Measurements from ENCODE around the gene FHIT.
A peak's percentile ranks its signal among the peaks of the same experiment; 100 is the strongest.

Gene FHIT

DNA sequence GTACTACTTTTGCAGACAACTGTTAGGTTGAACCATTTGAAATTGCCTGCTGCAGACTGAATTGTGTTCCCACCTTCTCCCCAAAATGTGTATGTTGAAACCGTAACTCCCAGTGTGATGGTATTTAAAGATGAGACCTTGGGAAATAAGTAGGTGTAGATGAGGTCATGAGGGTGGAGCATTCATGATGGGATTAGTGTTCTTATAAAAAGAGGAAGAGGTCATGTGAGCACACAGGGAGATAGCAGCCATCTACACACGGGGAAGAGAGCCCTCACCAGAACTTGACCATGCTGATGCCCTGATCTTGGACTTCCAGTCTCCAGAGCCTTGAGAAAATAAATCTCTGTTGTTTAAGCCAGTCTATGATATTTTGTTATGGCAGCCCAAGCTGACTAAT is 17.4 kb upstream of the FHIT start:
- Histone ChIP-seq H3K4me3 (ENCODE audit: low read depth in 1 of 5, low read length in 5 of 5) (no peak overlapping the region), H3K4me1 (ENCODE audit: control insufficient read depth in 5 of 5, insufficient read depth in 5 of 5, low read length in 5 of 5) (no peaks in the 10 kb centered on the region), H3K9me3 (ENCODE audit: control insufficient read depth in 5 of 5, low read length in 5 of 5) (no peaks in the 10 kb centered on the region), H3K36me3 (ENCODE audit: control insufficient read depth in 5 of 5, insufficient read depth in 5 of 5, low read length in 5 of 5) (no peaks in the 10 kb centered on the region), H3K27ac (ENCODE audit: low read depth, low read length) (no peak overlapping the region), H3K9ac (ENCODE audit: low read length in 5 of 5) (no peak overlapping the region), H3K27me3 (ENCODE audit: control insufficient read depth in 5 of 5, insufficient read depth in 4 of 5, low read length in 5 of 5) (no peaks in the 10 kb centered on the region)

DNA sequence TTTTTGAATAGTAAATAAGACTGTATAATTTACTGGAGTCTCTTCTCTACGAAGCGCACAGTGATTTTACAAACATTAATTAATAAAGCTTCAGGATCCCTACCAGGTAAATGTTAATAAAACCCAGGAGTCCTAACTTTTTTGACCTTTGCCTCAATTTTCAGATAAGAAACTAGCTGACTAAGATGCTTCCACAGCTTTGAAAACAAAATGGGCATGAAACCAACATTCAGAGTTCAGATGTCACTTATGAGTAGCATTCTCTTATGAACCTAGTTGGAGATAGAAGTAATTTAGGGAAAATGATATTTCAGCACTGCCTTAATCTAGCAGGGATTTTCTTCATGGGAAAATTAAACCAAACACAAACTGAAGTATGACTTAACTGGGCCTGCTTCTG is 13.0 kb upstream of the FHIT start:
- Histone ChIP-seq H3K9me3 (ENCODE audit: control insufficient read depth in 5 of 5, low read length in 5 of 5) (no peaks in the 10 kb centered on the region), H3K4me3 (ENCODE audit: low read depth in 1 of 5, low read length in 5 of 5) (no peak overlapping the region), H3K27me3 (ENCODE audit: control insufficient read depth in 5 of 5, insufficient read depth in 4 of 5, low read length in 5 of 5) (no peaks in the 10 kb centered on the region), H3K27ac (ENCODE audit: low read depth, low read length) (no peak overlapping the region), H3K4me1 (ENCODE audit: control insufficient read depth in 5 of 5, insufficient read depth in 5 of 5, low read length in 5 of 5) (no peaks in the 10 kb centered on the region), H3K36me3 (ENCODE audit: control insufficient read depth in 5 of 5, insufficient read depth in 5 of 5, low read length in 5 of 5) (no peaks in the 10 kb centered on the region), H3K9ac (ENCODE audit: low read length in 5 of 5) (no peak overlapping the region)

DNA sequence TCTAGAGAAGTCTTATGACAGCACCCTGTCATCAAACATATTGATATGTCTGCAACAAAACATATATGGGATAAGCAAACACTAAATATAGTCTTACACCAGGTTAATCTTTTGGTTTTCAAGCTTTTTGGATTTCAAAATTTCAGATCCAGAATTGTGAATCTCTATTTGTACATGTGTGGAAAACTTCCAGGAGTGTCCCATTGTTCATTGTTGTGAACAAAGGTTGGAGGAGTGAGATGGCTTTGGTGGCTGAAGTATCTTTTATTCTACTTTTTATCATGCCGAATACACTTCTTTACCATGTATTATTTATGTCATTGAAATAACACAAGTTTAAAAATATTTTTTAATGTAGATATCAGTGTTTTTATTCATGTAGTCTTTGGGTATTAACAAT is 5.9 kb upstream of the FHIT start:
- Histone ChIP-seq H3K27ac (ENCODE audit: low read depth, low read length) (no peak overlapping the region), H3K4me1 (ENCODE audit: control insufficient read depth in 5 of 5, insufficient read depth in 5 of 5, low read length in 5 of 5) (peaks cover 0 to 3% (median 1%) of the 10 kb centered on the region in 5 donors), H3K4me3 (ENCODE audit: low read depth in 1 of 5, low read length in 5 of 5) (no peak overlapping the region), H3K9me3 (ENCODE audit: control insufficient read depth in 5 of 5, low read length in 5 of 5) (no peaks in the 10 kb centered on the region), H3K9ac (ENCODE audit: low read length in 5 of 5) (no peak overlapping the region), H3K36me3 (ENCODE audit: control insufficient read depth in 5 of 5, insufficient read depth in 5 of 5, low read length in 5 of 5) (no peaks in the 10 kb centered on the region), H3K27me3 (ENCODE audit: control insufficient read depth in 5 of 5, insufficient read depth in 4 of 5, low read length in 5 of 5) (no peaks in the 10 kb centered on the region)

DNA sequence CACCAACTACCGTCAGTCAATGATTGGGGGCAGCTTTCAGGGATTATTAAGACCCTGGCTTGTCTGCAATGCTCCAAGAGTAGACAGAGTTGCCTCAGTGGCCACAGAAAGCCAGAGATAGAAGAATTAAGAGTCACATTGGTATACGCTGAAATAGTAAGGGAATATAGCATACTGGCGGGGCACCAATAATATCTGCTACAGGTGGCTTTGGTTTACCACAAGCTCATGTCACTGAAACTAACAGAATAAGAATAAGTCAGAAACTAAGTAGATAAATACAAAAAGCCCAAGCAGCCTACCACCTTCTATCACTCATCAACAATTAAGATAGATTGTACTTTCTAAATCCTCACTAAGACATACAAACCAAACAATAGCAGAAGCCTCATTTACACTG is 2.5 kb upstream of the FHIT start:
- Histone ChIP-seq H3K4me1 (ENCODE audit: control insufficient read depth in 5 of 5, insufficient read depth in 5 of 5, low read length in 5 of 5) (peaks cover 0 to 24% (median 18%) of the 10 kb centered on the region in 5 donors), H3K9me3 (ENCODE audit: control insufficient read depth in 5 of 5, low read length in 5 of 5) (no peaks in the 10 kb centered on the region), H3K36me3 (ENCODE audit: control insufficient read depth in 5 of 5, insufficient read depth in 5 of 5, low read length in 5 of 5) (no peaks in the 10 kb centered on the region), H3K27me3 (ENCODE audit: control insufficient read depth in 5 of 5, insufficient read depth in 4 of 5, low read length in 5 of 5) (no peaks in the 10 kb centered on the region), H3K9ac (ENCODE audit: low read length in 5 of 5) (no peak overlapping the region), H3K27ac (ENCODE audit: low read depth, low read length) (no peak overlapping the region), H3K4me3 (ENCODE audit: low read depth in 1 of 5, low read length in 5 of 5) (no peak overlapping the region)

DNA sequence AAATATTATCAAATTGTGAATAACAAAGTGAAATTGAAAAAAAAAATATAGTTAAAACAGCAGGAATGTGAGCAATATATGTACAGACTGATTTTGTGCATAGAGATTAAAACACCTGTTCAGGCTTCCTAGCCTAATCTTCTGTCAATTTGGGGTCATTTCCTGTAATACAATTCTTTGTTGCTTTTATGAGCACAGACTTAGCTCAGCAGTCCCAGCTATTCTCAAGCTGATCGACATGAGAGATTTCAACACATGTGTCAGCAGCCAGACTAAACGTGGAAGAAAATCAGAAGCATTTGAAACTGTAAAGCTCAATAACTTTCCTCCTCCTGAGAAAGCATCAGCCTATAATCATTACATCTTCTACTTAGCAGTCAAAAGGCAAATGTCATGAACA is 1.6 kb upstream of the FHIT start:
- H3K27ac ChIP-seq (ENCODE audit: low read depth, low read length), result no peak overlapping the region
- H3K9ac ChIP-seq (ENCODE audit: low read length in 5 of 5), result no peak overlapping the region
- no peak overlapping the region for H3K4me3 ChIP-seq (ENCODE audit: low read depth in 1 of 5, low read length in 5 of 5)
- peaks cover 0 to 24% (median 18%) of the 10 kb centered on the region in 5 donors for H3K4me1 ChIP-seq (ENCODE audit: control insufficient read depth in 5 of 5, insufficient read depth in 5 of 5, low read length in 5 of 5)
- H3K27me3 ChIP-seq (ENCODE audit: control insufficient read depth in 5 of 5, insufficient read depth in 4 of 5, low read length in 5 of 5), result no peaks in the 10 kb centered on the region
- H3K36me3 ChIP-seq (ENCODE audit: control insufficient read depth in 5 of 5, insufficient read depth in 5 of 5, low read length in 5 of 5), result no peaks in the 10 kb centered on the region
- H3K9me3 ChIP-seq (ENCODE audit: control insufficient read depth in 5 of 5, low read length in 5 of 5), result no peaks in the 10 kb centered on the region

DNA sequence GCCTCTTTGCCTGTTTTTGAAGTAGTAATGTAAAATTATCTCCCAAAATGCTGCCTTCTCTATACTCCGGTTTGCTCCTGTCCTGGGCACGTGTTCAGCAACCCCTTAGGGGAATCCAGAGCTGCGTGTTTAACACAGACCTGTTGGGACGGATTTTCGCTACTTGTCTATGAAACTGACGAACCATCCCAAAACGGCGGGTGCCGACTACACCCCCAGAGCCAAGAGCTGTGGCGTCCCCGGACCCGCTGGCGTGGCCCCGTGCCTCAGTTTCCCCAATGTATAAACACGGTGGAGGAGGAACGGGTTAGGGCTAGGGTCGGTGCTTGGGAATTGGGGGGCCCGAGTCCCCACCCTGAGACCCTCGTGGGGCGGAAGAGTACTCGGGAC is 473 bp downstream of the FHIT start:
- Histone ChIP-seq H3K9me3 (ENCODE audit: control insufficient read depth in 5 of 5, low read length in 5 of 5) (no peaks in the 10 kb centered on the region), H3K36me3 (ENCODE audit: control insufficient read depth in 5 of 5, insufficient read depth in 5 of 5, low read length in 5 of 5) (no peaks in the 10 kb centered on the region), H3K27ac (ENCODE audit: low read depth, low read length) (no peak overlapping the region), H3K4me1 (ENCODE audit: control insufficient read depth in 5 of 5, insufficient read depth in 5 of 5, low read length in 5 of 5) (peaks cover 0 to 24% (median 18%) of the 10 kb centered on the region in 5 donors), H3K27me3 (ENCODE audit: control insufficient read depth in 5 of 5, insufficient read depth in 4 of 5, low read length in 5 of 5) (no peaks in the 10 kb centered on the region), H3K4me3 (ENCODE audit: low read depth in 1 of 5, low read length in 5 of 5) (peak overlapping the region; percentile 92 to 97 (median 94)), H3K9ac (ENCODE audit: low read length in 5 of 5) (peak overlapping the region; percentile 21 to 93 (median 87))

DNA sequence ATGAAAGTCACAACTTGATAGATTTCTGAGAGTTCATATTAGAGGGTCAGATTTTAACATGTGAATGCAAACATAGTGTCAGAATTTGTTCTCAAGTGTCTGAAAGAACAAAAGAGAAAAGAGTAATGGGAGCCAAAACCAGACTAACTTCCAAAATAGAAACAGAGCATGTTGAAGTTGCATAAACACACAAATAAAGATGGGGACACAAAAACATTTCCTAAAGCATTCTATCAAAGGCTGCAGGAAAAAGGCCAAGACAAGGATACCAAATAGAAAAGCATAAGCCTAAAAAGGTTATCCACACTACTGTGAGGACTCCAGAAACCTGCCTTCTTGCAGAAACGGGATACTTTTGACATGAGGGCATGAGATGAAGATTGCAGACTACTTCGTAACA is 2.8 kb downstream of the FHIT start:
- no peak overlapping the region for H3K4me3 ChIP-seq (ENCODE audit: low read depth in 1 of 5, low read length in 5 of 5)
- H3K4me1 ChIP-seq (ENCODE audit: control insufficient read depth in 5 of 5, insufficient read depth in 5 of 5, low read length in 5 of 5), result peaks cover 0 to 24% (median 18%) of the 10 kb centered on the region in 5 donors
- no peaks in the 10 kb centered on the region for H3K36me3 ChIP-seq (ENCODE audit: control insufficient read depth in 5 of 5, insufficient read depth in 5 of 5, low read length in 5 of 5)
- H3K27me3 ChIP-seq (ENCODE audit: control insufficient read depth in 5 of 5, insufficient read depth in 4 of 5, low read length in 5 of 5), result no peaks in the 10 kb centered on the region
- no peaks in the 10 kb centered on the region for H3K9me3 ChIP-seq (ENCODE audit: control insufficient read depth in 5 of 5, low read length in 5 of 5)
- no peak overlapping the region for H3K9ac ChIP-seq (ENCODE audit: low read length in 5 of 5)
- no peak overlapping the region for H3K27ac ChIP-seq (ENCODE audit: low read depth, low read length)

DNA sequence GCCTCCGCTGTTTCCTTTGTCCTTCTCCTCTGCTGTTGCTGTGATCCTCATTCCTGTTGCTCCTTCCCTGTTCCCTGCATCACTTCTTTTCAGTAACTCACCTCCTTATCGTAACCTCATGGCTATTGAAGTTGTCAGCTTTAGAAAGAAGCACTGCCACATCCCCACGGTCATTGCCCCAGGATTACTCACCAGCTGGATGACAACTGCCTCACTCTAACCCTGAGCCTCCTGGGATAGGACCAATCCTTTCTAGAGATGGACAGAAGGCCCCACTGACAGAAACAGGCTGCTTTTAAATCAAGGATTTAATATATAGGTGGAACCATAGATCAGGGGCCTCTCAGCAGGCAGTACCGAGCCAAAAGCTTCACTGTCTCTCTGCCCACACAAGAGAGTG is 4.1 kb downstream of the FHIT start:
- Histone ChIP-seq H3K27ac (ENCODE audit: low read depth, low read length) (no peak overlapping the region), H3K4me1 (ENCODE audit: control insufficient read depth in 5 of 5, insufficient read depth in 5 of 5, low read length in 5 of 5) (peaks cover 0 to 22% (median 17%) of the 10 kb centered on the region in 5 donors), H3K36me3 (ENCODE audit: control insufficient read depth in 5 of 5, insufficient read depth in 5 of 5, low read length in 5 of 5) (no peaks in the 10 kb centered on the region), H3K27me3 (ENCODE audit: control insufficient read depth in 5 of 5, insufficient read depth in 4 of 5, low read length in 5 of 5) (no peaks in the 10 kb centered on the region), H3K9ac (ENCODE audit: low read length in 5 of 5) (no peak overlapping the region), H3K4me3 (ENCODE audit: low read depth in 1 of 5, low read length in 5 of 5) (no peak overlapping the region), H3K9me3 (ENCODE audit: control insufficient read depth in 5 of 5, low read length in 5 of 5) (no peaks in the 10 kb centered on the region)

DNA sequence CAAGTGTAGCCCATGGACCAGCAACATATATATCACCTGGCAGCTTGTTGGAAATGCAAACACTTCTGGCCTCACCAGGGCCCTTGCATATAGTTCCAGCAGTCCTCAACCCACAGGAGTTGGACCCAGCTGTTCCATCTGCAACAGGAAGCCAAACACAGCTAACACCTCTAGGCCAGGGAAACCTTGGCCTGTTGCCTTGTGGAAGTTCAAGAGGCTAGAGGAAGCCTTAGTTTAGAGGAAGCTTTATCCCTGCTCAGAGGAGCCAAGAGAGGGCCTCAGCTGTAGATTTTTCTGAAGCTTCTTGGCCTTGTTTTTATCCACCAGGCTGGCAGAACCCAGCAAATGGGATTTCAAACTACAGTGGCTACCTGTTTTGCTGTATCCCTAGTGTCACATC is 11.4 kb downstream of the FHIT start:
- Histone ChIP-seq H3K4me1 (ENCODE audit: control insufficient read depth in 5 of 5, insufficient read depth in 5 of 5, low read length in 5 of 5) (peaks cover 0 to 6% (median 4%) of the 10 kb centered on the region in 5 donors), H3K36me3 (ENCODE audit: control insufficient read depth in 5 of 5, insufficient read depth in 5 of 5, low read length in 5 of 5) (no peaks in the 10 kb centered on the region), H3K4me3 (ENCODE audit: low read depth in 1 of 5, low read length in 5 of 5) (no peak overlapping the region), H3K9ac (ENCODE audit: low read length in 5 of 5) (no peak overlapping the region), H3K27me3 (ENCODE audit: control insufficient read depth in 5 of 5, insufficient read depth in 4 of 5, low read length in 5 of 5) (no peaks in the 10 kb centered on the region), H3K27ac (ENCODE audit: low read depth, low read length) (no peak overlapping the region), H3K9me3 (ENCODE audit: control insufficient read depth in 5 of 5, low read length in 5 of 5) (no peaks in the 10 kb centered on the region)

DNA sequence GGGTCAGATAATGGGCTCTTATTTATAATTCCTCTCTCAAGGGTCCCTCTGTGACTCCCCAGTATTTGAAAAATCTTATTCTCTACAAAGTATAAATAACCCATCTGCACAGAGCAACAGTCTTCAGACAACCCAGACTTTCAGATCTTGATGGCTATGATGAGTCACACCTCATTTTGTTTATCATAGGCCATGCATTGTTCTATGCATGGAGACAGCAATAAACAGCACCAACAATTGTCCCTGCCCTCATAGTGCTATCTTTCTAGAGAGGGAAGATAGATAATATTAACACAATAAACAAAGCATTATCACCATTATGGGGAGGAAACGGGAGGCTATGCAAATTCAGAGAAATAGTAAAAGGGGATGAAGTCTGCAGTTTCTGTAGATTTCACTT is 13.4 kb downstream of the FHIT start:
- Histone ChIP-seq H3K27ac (ENCODE audit: low read depth, low read length) (no peak overlapping the region), H3K4me1 (ENCODE audit: control insufficient read depth in 5 of 5, insufficient read depth in 5 of 5, low read length in 5 of 5) (peaks cover 0 to 6% (median 4%) of the 10 kb centered on the region in 5 donors)

DNA sequence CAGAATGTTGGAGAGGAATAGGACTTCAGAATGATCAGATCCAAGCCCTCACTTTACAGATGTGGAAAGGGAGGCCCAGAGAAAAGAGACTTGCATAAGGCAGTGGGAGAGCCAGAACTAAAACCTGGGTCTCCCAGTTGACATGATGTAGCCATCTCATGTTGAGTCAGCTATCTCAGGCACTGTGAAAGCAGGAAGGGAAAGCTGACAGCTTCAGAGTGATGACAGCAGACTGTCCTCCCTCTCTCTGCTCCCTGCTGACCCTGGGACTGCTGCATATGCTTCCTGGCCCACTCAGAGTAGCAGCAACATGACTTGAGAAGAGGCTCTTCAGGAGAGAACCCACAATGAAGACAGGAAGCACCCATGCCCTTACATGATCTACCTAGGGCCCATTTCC is 14.7 kb downstream of the FHIT start:
- Histone ChIP-seq H3K4me1 (ENCODE audit: control insufficient read depth in 5 of 5, insufficient read depth in 5 of 5, low read length in 5 of 5) (peaks cover 0 to 6% (median 4%) of the 10 kb centered on the region in 5 donors), H3K27ac (ENCODE audit: low read depth, low read length) (no peak overlapping the region), H3K4me3 (ENCODE audit: low read depth in 1 of 5, low read length in 5 of 5) (no peak overlapping the region), H3K36me3 (ENCODE audit: control insufficient read depth in 5 of 5, insufficient read depth in 5 of 5, low read length in 5 of 5) (no peaks in the 10 kb centered on the region), H3K9me3 (ENCODE audit: control insufficient read depth in 5 of 5, low read length in 5 of 5) (no peaks in the 10 kb centered on the region), H3K9ac (ENCODE audit: low read length in 5 of 5) (no peak overlapping the region), H3K27me3 (ENCODE audit: control insufficient read depth in 5 of 5, insufficient read depth in 4 of 5, low read length in 5 of 5) (no peaks in the 10 kb centered on the region)

More for the DNA sequence above, 13.4 kb downstream of the FHIT start:
- Histone ChIP-seq H3K36me3 (ENCODE audit: control insufficient read depth in 5 of 5, insufficient read depth in 5 of 5, low read length in 5 of 5) (no peaks in the 10 kb centered on the region), H3K9me3 (ENCODE audit: control insufficient read depth in 5 of 5, low read length in 5 of 5) (no peaks in the 10 kb centered on the region), H3K9ac (ENCODE audit: low read length in 5 of 5) (no peak overlapping the region), H3K27me3 (ENCODE audit: control insufficient read depth in 5 of 5, insufficient read depth in 4 of 5, low read length in 5 of 5) (no peaks in the 10 kb centered on the region), H3K4me3 (ENCODE audit: low read depth in 1 of 5, low read length in 5 of 5) (no peak overlapping the region)
